ENCODE results near the gene SFSWAP. TPM values are rescaled to one million over a fixed set of nuclear protein-coding genes. Genes with fewer than 3 reads are reported as not detected.

Gene SFSWAP
- polyA plus RNA-seq, 3 donors: 7.3 to 33.0 (median 10.7) TPM

GRCh38 chr12:131787143-131787660, 76.3 kb downstream of the SFSWAP start:
- peak overlapping the region in 1 of 7 donors; percentile 44 for H3K27ac Mint-ChIP-seq
- WGBS (ENCODE audit: insufficient coverage): 98% methylated on average over 17 of the region's 17 CpGs
- Histone ChIP-seq H3K4me3 (replicated peaks in 1 of 3; ENCODE audit: low read depth in 2 of 3, low read length in 3 of 3) (no peak overlapping the region), H3K9me3 (replicated peaks in 1 of 2; ENCODE audit: control insufficient read depth in 1 of 2, insufficient read depth in 1 of 2, low read length in 2 of 2) (no peaks in the 10 kb centered on the region), H3K27ac (ENCODE audit: low read depth in 1 of 2, low read length in 2 of 2) (no peak overlapping the region), H3K4me2 (replicated peaks; ENCODE audit: extremely low read depth, low read length, poor library complexity, severe bottlenecking) (no peak overlapping the region), H4K20me1 (ENCODE audit: insufficient read depth, low read length) (peaks cover 6% of the 10 kb centered on the region), H3K4me1 (ENCODE audit: control insufficient read depth in 1 of 2, insufficient read depth in 2 of 2, low read length in 2 of 2) (peaks cover 0 to 7% of the 10 kb centered on the region in 2 donors), H3K36me3 (replicated peaks in 1 of 2; ENCODE audit: control insufficient read depth in 1 of 2, insufficient read depth in 2 of 2, low read length in 2 of 2) (peaks cover 68 to 80% of the 10 kb centered on the region in 2 donors), H3K79me2 (ENCODE audit: insufficient read depth, low read length) (no peaks in the 10 kb centered on the region), H3K9ac (ENCODE audit: insufficient read depth, low read length, poor library complexity, severe bottlenecking) (no peak overlapping the region), H2AFZ (ENCODE audit: insufficient read depth, low read depth, low read length, poor library complexity, severe bottlenecking) (no peak overlapping the region), H3K27me3 (ENCODE audit: control insufficient read depth in 2 of 2, insufficient read depth in 2 of 2, low read length in 2 of 2) (no peaks in the 10 kb centered on the region)
- H3K27me3 Mint-ChIP-seq (ENCODE audit: low read depth in 3 of 3): peaks cover 0 to 2% (median 0%) of the 10 kb centered on the region in 3 donors
- peaks cover 76 to 85% of the 10 kb centered on the region in 2 donors for H3K36me3 Mint-ChIP-seq
- intact Hi-C loops (cut with micrococcal nuclease): no loop called here
- peaks cover 0 to 11% (median 0%) of the 10 kb centered on the region in 7 donors for H3K9me3 Mint-ChIP-seq
- no peak for DNase-seq
- H3K4me3 Mint-ChIP-seq: no peak overlapping the region
- no peak for TF ChIP-seq CTCF (IDR thresholded peaks at IDR 0.05)
- peaks cover 9% of the 10 kb centered on the region for H3K4me1 Mint-ChIP-seq

GRCh38 chr12:131788070-131788469, 77.2 kb downstream of the SFSWAP start:
- Histone ChIP-seq H3K27ac (ENCODE audit: low read depth in 1 of 2, low read length in 2 of 2) (no peak overlapping the region), H3K27me3 (ENCODE audit: control insufficient read depth in 2 of 2, insufficient read depth in 2 of 2, low read length in 2 of 2) (no peaks in the 10 kb centered on the region), H3K9me3 (replicated peaks in 1 of 2; ENCODE audit: control insufficient read depth in 1 of 2, insufficient read depth in 1 of 2, low read length in 2 of 2) (no peaks in the 10 kb centered on the region), H3K4me3 (replicated peaks in 1 of 3; ENCODE audit: low read depth in 2 of 3, low read length in 3 of 3) (no peak overlapping the region), H3K4me1 (ENCODE audit: control insufficient read depth in 1 of 2, insufficient read depth in 2 of 2, low read length in 2 of 2) (peaks cover 0 to 7% of the 10 kb centered on the region in 2 donors), H3K79me2 (ENCODE audit: insufficient read depth, low read length) (no peaks in the 10 kb centered on the region), H3K36me3 (replicated peaks in 1 of 2; ENCODE audit: control insufficient read depth in 1 of 2, insufficient read depth in 2 of 2, low read length in 2 of 2) (peaks cover 71 to 87% of the 10 kb centered on the region in 2 donors), H4K20me1 (ENCODE audit: insufficient read depth, low read length) (peaks cover 6% of the 10 kb centered on the region), H2AFZ (ENCODE audit: insufficient read depth, low read depth, low read length, poor library complexity, severe bottlenecking) (no peak overlapping the region), H3K4me2 (replicated peaks; ENCODE audit: extremely low read depth, low read length, poor library complexity, severe bottlenecking) (no peak overlapping the region), H3K9ac (ENCODE audit: insufficient read depth, low read length, poor library complexity, severe bottlenecking) (no peak overlapping the region)
- Mint-ChIP-seq H3K27me3 (ENCODE audit: low read depth in 3 of 3) (peaks cover 0 to 2% (median 0%) of the 10 kb centered on the region in 3 donors), H3K36me3 (peaks cover 83 to 88% of the 10 kb centered on the region in 2 donors), H3K4me3 (no peak overlapping the region), H3K27ac (no peak overlapping the region), H3K9me3 (peaks cover 0 to 11% (median 0%) of the 10 kb centered on the region in 7 donors), H3K4me1 (peaks cover 9% of the 10 kb centered on the region)
- no peak for DNase-seq
- intact Hi-C loops (cut with micrococcal nuclease): no loop called here
- no peak for TF ChIP-seq CTCF (IDR thresholded peaks at IDR 0.05)
- WGBS (ENCODE audit: insufficient coverage): 100% methylated on average over 7 of the region's 11 CpGs

All from CD14-positive monocyte (primary cell).